HG03280 (cell line): ENCODE data around the gene EGFL8.
A peak's percentile ranks its signal among the peaks of the same experiment; 100 is the strongest.

ENCODE experiments used
- ATAC-seq: cut with Tn5 transposase; IDR thresholded peaks from one replicate; pipeline ENCODE4 v1.9.1; 2021; ENCODE audit warnings: mild to moderate bottlenecking, moderate library complexity; ENCODE audit not compliant: unreplicated experiment

Gene EGFL8

DNA sequence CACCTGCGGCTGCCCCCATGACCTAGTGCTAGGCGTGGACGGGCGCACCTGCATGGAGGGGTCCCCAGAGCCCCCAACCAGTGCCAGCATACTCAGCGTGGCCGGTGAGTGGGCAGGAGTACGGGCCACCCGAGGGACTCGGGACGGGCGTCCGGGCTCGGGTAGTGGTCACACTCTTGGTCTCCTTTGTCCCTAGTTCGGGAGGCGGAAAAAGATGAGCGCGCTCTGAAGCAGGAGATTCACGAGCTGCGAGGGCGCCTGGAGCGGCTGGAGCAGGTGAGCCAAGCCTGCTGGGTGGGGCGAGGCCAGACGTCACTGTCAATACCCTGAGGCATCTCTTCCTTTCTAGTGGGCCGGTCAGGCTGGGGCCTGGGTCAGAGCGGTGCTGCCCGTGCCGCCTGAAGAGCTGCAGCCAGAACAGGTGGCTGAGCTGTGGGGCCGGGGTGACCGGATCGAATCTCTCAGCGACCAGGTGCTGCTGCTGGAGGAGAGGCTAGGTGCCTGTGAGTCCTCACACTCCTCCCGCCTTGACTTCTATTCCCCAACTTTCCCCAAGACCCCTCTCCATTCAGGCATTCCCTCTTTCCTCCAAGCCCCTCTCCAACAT, 2.9 kb downstream of the EGFL8 start:
- ATAC-seq: no peak

GRCh38 chr6:32167761-32168262, 3.4 kb downstream of the EGFL8 start:
- ATAC-seq: no peak

- ATAC-seq: no peak
Observed at GRCh38 chr6:32168350-32168749, 4.0 kb downstream of the EGFL8 start.

- ATAC-seq: no peak
Observed at GRCh38 chr6:32168807-32169591, 4.6 kb downstream of the EGFL8 start.

GRCh38 chr6:32170294-32170693, 5.9 kb downstream of the EGFL8 start:
- ATAC-seq: no peak

- no peak for ATAC-seq
Observed at GRCh38 chr6:32171234-32171633, 6.8 kb downstream of the EGFL8 start.

DNA sequence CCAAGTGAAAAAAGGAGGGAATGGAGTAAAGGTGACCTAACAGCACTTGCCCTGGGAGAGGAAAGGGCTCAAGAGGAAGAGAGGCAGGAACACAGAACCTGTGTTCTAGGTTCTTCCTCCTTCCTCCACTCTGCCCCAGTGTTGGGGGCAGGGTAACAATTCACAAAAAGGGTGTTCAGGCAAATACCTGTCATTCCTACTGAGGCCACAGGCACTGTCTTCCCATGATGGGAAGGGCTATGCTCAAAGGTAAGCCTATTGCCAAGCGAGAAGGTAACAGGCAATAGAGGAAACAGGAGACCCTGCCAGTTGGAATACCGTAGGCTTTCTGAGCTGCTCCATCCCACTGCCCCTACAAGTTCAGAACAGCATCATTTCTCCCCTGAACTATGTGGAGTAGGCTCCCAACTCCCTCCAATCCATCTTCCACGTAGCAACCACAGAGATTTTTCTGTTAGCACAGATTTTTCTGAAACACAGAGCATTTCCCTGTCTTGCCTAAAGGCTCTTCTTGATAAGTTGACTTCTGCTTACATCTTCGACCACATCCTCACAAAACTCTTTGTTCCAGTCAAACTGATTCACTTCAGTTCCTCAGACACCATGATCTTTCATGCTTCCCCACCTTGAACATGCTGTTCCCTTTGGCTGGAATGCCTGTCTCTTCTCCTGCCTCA, 8.8 kb downstream of the EGFL8 start:
- ATAC-seq: no peak

- ATAC-seq: no peak
Observed at GRCh38 chr6:32174416-32174815, 10.0 kb downstream of the EGFL8 start.

GRCh38 chr6:32175322-32175710, 10.9 kb downstream of the EGFL8 start:
- no peak for ATAC-seq

DNA sequence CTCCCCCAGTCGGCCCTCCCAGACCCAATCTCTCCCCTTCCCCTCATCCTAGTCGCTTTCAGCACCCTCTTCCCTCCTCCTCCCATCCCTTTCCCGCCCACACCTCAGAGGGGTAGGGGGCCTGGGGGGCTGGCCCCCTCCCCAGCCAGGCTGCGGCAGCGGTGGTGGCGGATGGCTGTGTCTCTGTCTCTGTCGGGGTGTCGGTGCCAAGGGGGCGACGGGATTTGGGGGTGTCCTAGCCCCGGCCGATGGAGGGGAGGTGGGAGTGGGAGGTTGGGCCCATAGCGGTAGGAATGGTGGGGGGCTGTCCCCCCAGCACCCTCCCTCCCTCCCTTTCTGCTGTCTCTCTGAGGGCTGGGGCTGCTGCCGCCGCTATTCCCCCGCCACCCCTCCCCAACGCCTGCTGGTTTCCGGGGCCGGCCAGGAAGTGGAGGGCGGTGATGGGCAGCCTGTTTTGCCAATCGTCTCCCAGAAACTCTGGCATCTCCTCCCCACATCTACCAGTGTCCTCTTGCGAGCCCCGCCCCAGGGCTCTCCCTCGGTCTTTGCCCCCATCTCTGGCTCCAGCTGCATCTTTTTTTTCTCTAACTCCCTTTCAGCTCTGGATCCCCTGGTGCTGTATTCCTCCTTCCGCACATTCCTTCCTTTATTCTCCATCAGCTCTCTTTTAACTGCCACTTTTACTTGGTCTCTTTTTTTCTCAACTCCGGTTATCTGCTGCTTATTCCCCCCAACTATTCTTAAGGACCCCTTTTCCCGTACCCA, 11.5 kb downstream of the EGFL8 start, which contains the start of gene AGPAT1:
AGPAT1 (minus strand) TSS at position 374 of the 765 bp plus-strand sequence. CDS start 4,588 bp downstream, outside the sequence.
- peak; percentile 42 for ATAC-seq

- ATAC-seq: no peak
Observed at GRCh38 chr6:32176476-32177182, 12.2 kb downstream of the EGFL8 start.

- no peak for ATAC-seq
Observed at GRCh38 chr6:32177183-32177787, 12.9 kb downstream of the EGFL8 start.

DNA sequence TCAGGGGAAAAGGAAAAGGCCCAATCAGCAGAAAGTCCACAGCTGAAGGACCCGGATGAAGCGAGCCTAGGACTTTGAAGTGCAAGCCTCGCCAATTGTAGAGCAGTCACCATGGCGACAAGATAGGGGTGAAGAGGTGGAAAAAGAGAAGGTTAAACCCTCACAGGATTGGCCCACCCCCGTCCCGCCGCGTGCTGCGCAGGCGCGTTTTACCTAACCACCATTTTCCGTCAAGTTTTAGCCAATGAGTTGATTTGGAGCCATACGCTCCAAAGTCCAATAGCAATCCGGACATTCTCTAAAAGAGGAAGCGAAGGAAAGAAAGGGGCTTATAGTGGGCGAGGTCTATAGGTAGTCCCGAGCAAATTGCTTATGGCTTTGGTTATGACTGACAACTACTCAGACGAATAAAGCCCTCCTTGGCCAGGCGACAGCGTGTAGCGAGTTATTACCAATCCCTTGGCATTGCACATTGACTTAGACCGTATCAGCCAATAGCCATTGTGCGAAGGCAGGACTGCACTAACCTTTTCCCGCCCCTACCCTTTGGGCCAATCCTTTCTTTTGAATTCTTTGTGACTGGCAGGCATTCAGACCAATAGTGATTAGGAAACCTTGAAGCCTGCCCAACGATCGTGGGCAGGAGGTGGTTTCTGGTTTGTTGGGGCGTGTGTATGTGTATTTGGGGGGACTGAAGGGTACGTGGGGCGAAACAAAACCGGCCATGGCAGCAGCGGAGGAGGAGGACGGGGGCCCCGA, 13.6 kb downstream of the EGFL8 start, which contains the start of gene RNF5:
RNF5 (plus strand) TSS at position 618 of the 759 bp plus-strand sequence; CDS start at position 725, 107 bp downstream.
- ATAC-seq: peak; percentile 83

DNA sequence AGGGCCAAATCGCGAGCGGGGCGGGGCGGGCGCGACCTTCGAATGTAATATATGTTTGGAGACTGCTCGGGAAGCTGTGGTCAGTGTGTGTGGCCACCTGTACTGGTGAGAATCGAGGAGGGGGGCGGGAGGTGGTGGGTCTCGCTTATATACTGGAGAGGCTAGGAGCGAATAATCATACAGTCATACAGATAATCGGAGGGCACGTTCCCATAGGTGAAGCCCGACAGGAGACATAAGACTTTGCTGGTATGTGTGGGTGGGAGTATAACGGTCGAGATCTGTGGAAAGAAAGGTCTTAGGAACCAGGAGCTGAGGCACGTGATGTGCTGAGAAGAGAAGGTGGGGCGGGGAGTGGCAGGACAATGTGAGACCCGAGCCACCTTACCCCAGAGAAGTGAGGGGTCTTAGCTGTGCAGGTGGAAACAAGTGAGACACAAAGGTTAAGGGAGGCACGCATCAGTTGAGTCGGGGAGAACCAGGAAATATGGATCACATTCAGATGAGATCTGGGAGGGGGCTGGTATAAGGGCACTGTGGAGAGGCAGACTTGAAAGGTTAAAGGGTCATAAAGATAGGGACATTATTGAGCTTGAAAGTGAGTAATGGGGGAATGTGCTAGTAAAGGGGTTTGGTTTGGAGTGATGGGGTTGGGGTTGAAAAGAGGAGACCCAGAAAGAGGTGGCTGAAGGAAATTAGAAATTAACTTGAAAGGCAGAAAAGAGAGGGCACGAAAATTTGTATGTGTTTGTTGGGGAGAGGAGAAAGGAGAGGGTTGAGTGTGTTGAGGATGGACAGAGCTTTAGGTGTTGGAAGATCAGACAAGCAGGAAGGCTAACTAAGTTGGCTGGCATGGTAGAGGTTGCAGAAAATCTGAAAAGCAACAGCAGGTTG, 14.4 kb downstream of the EGFL8 start:
- no peak for ATAC-seq

GRCh38 chr6:32179766-32180405, 15.5 kb downstream of the EGFL8 start:
- ATAC-seq: no peak

GRCh38 chr6:32181148-32181702, 16.8 kb downstream of the EGFL8 start:
- ATAC-seq: no peak

- no peak for ATAC-seq
Observed at GRCh38 chr6:32181915-32182529, 17.6 kb downstream of the EGFL8 start.
